HL-60 (cell line): ENCODE data around the gene USP32.

ENCODE experiments used
- DNase-seq, 2 experiments: peaks; one replicate each; pipeline ENCODE4 v3.0.0-alpha.2; 2010 to 2020; ENCODE audit warnings: low read depth in 1 of 2, low spot score in 1 of 2
- H3K27ac ChIP-seq: fragments of 250-450 bp; sonication (Bioruptor Pico); replicated peaks from 2 replicates; pipeline ENCODE4 v1.5.1; 2020; ENCODE audit warnings: mild to moderate bottlenecking, moderate library complexity
- H3K27me3 ChIP-seq: fragments of 250-450 bp; sonication (Bioruptor Pico); 2 replicates; pipeline ENCODE4 v1.5.1; 2021; ENCODE audit warnings: mild to moderate bottlenecking, moderate library complexity; ENCODE audit not compliant: insufficient read depth, poor library complexity, severe bottlenecking
- H3K4me3 ChIP-seq: replicated peaks from 2 replicates; pipeline ENCODE4 v1.5.1; 2011; ENCODE audit warnings: mild to moderate bottlenecking, control low read depth, low read length; ENCODE audit not compliant: insufficient read depth
- GABPA ChIP-seq: IDR thresholded peaks from 2 replicates; pipeline ENCODE4 v1.6.1; 2012; ENCODE audit warnings: low read depth
- POLR2AphosphoS5 ChIP-seq: IDR thresholded peaks from 2 replicates; pipeline ENCODE4 v1.6.1; 2012; ENCODE audit warnings: low read depth
- SPI1 ChIP-seq: IDR thresholded peaks from 2 replicates; pipeline ENCODE4 v1.6.1; 2012; ENCODE audit warnings: low read depth, mild to moderate bottlenecking, borderline replicate concordance
- TF ChIP-seq, protein P1 (sequence below): IDR thresholded peaks from 2 replicates; pipeline ENCODE4 v1.6.1; 2012; ENCODE audit warnings: low read depth; ENCODE audit not compliant: insufficient replicate concordance
- TF ChIP-seq, protein P2 (sequence below): IDR thresholded peaks from one replicate; pipeline ENCODE4 v1.5.1; 2011; ENCODE audit warnings: low read length, control low read depth, inconsistent platforms; ENCODE audit not compliant: insufficient read depth

USP32 gene

DNA sequence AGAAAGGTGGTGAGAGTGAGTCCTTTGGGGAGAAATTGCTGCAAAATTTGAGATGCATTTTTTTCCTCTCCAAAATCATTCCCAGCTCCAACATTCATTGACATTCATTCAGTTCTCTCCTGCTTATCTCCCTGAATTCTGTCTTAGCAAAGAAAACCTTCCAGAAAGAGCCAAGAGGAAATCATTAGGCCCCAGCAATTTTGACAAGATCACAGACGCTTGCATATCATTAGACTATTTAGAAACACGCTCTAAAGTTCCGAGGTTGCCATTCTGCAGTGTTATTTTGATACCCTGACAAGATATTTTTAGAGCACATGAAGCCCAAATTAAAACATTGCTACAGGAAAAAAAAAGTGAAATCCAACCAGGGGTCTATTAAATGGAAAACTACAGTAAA lies 20.8 kb upstream of the USP32 start:
- Histone ChIP-seq H3K27me3 (no peaks in the 10 kb centered on the region), H3K4me3 (no peak overlapping the region), H3K27ac (no peak overlapping the region)
- no peak for DNase-seq
- no peak for TF ChIP-seq POLR2AphosphoS5
- no peak for TF ChIP-seq SPI1
- TF ChIP-seq, protein P1, sequence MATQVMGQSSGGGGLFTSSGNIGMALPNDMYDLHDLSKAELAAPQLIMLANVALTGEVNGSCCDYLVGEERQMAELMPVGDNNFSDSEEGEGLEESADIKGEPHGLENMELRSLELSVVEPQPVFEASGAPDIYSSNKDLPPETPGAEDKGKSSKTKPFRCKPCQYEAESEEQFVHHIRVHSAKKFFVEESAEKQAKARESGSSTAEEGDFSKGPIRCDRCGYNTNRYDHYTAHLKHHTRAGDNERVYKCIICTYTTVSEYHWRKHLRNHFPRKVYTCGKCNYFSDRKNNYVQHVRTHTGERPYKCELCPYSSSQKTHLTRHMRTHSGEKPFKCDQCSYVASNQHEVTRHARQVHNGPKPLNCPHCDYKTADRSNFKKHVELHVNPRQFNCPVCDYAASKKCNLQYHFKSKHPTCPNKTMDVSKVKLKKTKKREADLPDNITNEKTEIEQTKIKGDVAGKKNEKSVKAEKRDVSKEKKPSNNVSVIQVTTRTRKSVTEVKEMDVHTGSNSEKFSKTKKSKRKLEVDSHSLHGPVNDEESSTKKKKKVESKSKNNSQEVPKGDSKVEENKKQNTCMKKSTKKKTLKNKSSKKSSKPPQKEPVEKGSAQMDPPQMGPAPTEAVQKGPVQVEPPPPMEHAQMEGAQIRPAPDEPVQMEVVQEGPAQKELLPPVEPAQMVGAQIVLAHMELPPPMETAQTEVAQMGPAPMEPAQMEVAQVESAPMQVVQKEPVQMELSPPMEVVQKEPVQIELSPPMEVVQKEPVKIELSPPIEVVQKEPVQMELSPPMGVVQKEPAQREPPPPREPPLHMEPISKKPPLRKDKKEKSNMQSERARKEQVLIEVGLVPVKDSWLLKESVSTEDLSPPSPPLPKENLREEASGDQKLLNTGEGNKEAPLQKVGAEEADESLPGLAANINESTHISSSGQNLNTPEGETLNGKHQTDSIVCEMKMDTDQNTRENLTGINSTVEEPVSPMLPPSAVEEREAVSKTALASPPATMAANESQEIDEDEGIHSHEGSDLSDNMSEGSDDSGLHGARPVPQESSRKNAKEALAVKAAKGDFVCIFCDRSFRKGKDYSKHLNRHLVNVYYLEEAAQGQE = no peak
- no peak for TF ChIP-seq GABPA
- TF ChIP-seq, protein P2, sequence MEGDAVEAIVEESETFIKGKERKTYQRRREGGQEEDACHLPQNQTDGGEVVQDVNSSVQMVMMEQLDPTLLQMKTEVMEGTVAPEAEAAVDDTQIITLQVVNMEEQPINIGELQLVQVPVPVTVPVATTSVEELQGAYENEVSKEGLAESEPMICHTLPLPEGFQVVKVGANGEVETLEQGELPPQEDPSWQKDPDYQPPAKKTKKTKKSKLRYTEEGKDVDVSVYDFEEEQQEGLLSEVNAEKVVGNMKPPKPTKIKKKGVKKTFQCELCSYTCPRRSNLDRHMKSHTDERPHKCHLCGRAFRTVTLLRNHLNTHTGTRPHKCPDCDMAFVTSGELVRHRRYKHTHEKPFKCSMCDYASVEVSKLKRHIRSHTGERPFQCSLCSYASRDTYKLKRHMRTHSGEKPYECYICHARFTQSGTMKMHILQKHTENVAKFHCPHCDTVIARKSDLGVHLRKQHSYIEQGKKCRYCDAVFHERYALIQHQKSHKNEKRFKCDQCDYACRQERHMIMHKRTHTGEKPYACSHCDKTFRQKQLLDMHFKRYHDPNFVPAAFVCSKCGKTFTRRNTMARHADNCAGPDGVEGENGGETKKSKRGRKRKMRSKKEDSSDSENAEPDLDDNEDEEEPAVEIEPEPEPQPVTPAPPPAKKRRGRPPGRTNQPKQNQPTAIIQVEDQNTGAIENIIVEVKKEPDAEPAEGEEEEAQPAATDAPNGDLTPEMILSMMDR = no peak

- Histone ChIP-seq H3K27ac (no peak overlapping the region), H3K4me3 (no peak overlapping the region), H3K27me3 (no peaks in the 10 kb centered on the region)
- TF ChIP-seq POLR2AphosphoS5 (no peak), GABPA (no peak), SPI1 (no peak)
- TF ChIP-seq, protein P1 = no peak
- TF ChIP-seq, protein P2 = no peak
- no peak for DNase-seq
These were observed 18.1 kb upstream of the USP32 start for GRCh38 chr17:60410001-60410400.

DNA sequence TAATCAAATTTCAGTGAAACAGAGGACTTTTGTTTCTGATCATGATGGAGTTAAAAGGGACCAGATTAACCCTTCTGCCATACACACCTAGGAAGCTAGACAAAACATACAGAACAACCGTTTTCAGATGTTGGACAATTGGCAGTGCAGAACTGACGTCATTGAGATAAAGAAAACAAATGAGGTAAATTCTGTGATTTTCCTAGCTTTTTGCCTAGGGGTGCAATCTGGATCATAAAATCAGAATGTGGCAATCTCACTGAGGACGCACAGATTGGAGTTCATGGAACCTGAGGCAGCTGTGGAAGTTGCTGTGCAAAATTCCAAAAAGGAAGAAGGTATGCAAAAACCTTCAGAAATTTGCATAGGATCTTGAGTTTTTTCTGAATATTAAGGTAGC lies 15.0 kb upstream of the USP32 start:
- H3K27ac ChIP-seq = no peak overlapping the region
- H3K4me3 ChIP-seq = no peak overlapping the region
- DNase-seq = no peak
- no peaks in the 10 kb centered on the region for H3K27me3 ChIP-seq
- TF ChIP-seq SPI1 = no peak
- TF ChIP-seq, protein P2 = no peak
- no peak for TF ChIP-seq POLR2AphosphoS5
- no peak for TF ChIP-seq GABPA
- TF ChIP-seq, protein P1 = no peak
